HepG2 (cell line): ENCODE measurements around the gene PEAR1. TPM values are rescaled to one million over a fixed set of nuclear protein-coding genes. Genes with fewer than 3 reads are reported as not detected.

Experiments
- ATAC-seq: fragments of 200-7000 bp; cut with Tn5 transposase; 3 replicates; pipeline ENCODE4 v1.9.1; 2020; ENCODE audit warnings: mild to moderate bottlenecking, moderate library complexity
- BruUV-seq: library from RNA; stranded (reverse); fragments of 400-500 nt; replicated peaks from 2 replicates; lab custom pipeline; 2021; lab: Mats Ljungman, UMichigan
- CTCF ChIA-PET: fragments of 300-600 bp; formaldehyde crosslinking; extraction: SDS; loops from one replicate; lab custom pipeline; 2021; ENCODE audit warnings: low total read pairs, inconsistent platforms, low intra/inter-chr PET ratio; lab: Yijun Ruan, JAX
- POLR2A ChIA-PET: fragments of 350-600 bp; sonication (Branson Sonifier 250); formaldehyde crosslinking; loops from one replicate; lab custom pipeline; 2020; ENCODE audit warnings: antibody characterized with exemption, inconsistent platforms; lab: Yijun Ruan, JAX
- DNase-seq: peaks from one replicate; pipeline ENCODE4 v3.0.0-alpha.2; 2015; ENCODE audit warnings: low spot score
- FAIRE-seq: peaks from 3 replicates; lab custom pipeline; 2011; peaks lifted over from hg19 to GRCh38; lab: Jason Lieb, UNC
- H2AFZ ChIP-seq: one replicate; pipeline ENCODE4 v1.6.1; 2011; ENCODE audit warnings: low read length, inconsistent platforms
- H3K27ac ChIP-seq: fragments of 300-600 bp; 3 replicates; pipeline ENCODE4 v1.8.0; 2011; ENCODE audit warnings: mixed run types, mild to moderate bottlenecking, mixed read lengths, low read length, inconsistent platforms; ENCODE audit not compliant: insufficient read depth; ENCODE audit errors: extremely low read length
- H3K27me3 ChIP-seq, 2 experiments: fragments of 200-600 bp in 1 of 2; 2 replicates in 1 of 2; 3 replicates in 1 of 2; pipeline versions ENCODE4 v1.6.0 to v1.8.0; 2011; ENCODE audit warnings: low read length in 2 of 2, mild to moderate bottlenecking in 2 of 2, moderate library complexity in 2 of 2, inconsistent platforms in 1 of 2; ENCODE audit not compliant: insufficient read depth in 2 of 2, control insufficient read depth in 1 of 2
- H3K36me3 ChIP-seq, 2 experiments: fragments of 200-600 bp in 1 of 2; replicated peaks in 1 of 2; 2 replicates in 1 of 2; 3 replicates in 1 of 2; pipeline versions ENCODE4 v1.5.1 to v1.8.0; 2011; ENCODE audit warnings: low read length in 2 of 2, inconsistent platforms in 1 of 2; ENCODE audit not compliant: insufficient read depth in 2 of 2, control insufficient read depth in 1 of 2
- H3K4me1 ChIP-seq: 2 replicates; pipeline ENCODE4 v1.5.1; 2012; ENCODE audit warnings: low read length, inconsistent platforms; ENCODE audit not compliant: insufficient read depth
- H3K4me2 ChIP-seq: 2 replicates; pipeline ENCODE4 v1.6.0; 2011; ENCODE audit warnings: low read depth, low read length, inconsistent platforms
- H3K4me3 ChIP-seq, 3 experiments: fragments of 200-600 bp in 1 of 3; sonication (generic), shearing (Covaris generic) in 1 of 3; replicated peaks in 1 of 3; 2 replicates each; pipeline ENCODE4 v1.5.1; 2011 to 2016; ENCODE audit warnings: low read length in 3 of 3, inconsistent platforms in 2 of 3, low read depth in 2 of 3, mild to moderate bottlenecking in 2 of 3, control low read depth in 1 of 3, mixed read lengths in 1 of 3; ENCODE audit not compliant: insufficient read depth in 1 of 3
- H3K79me2 ChIP-seq: one replicate; pipeline ENCODE4 v1.6.1; 2011; ENCODE audit warnings: low read length, inconsistent platforms; ENCODE audit not compliant: insufficient read depth
- H3K9ac ChIP-seq: 2 replicates; pipeline ENCODE4 v1.6.0; 2011; ENCODE audit warnings: mild to moderate bottlenecking, low read depth, low read length, inconsistent platforms; ENCODE audit not compliant: insufficient read depth
- H3K9me3 ChIP-seq: 2 replicates; pipeline ENCODE4 v1.5.1; 2012; ENCODE audit warnings: mild to moderate bottlenecking, low read length
- H4K20me1 ChIP-seq: 2 replicates; pipeline ENCODE4 v1.6.0; 2011; ENCODE audit warnings: inconsistent platforms, mild to moderate bottlenecking, low read length, moderate library complexity; ENCODE audit not compliant: insufficient read depth
- FOSL2 ChIP-seq: sonication (generic); formaldehyde crosslinking; IDR thresholded peaks from 2 replicates; pipeline ENCODE4 v1.4.0; 2020; ENCODE audit warnings: missing genetic modification reagents
- LCORL ChIP-seq, 2 experiments: fragments of 450-650 bp in 1 of 2; sonication (generic) in 1 of 2; formaldehyde crosslinking in 1 of 2; IDR thresholded peaks; 2 replicates each; pipeline versions ENCODE4 v1.5.0 to v1.6.1; 2017 to 2020; ENCODE audit warnings: antibody characterized with exemption in 1 of 2, missing genetic modification reagents in 1 of 2
- NR2F1 ChIP-seq, 2 experiments: fragments of 450-650 bp in 1 of 2; formaldehyde crosslinking in 1 of 2; IDR thresholded peaks; 2 replicates each; pipeline versions ENCODE4 v1.5.0 to v1.6.1; 2016 to 2020; ENCODE audit warnings: mild to moderate bottlenecking in 1 of 2, missing compliant biosample characterization in 1 of 2, missing genetic modification reagents in 1 of 2, moderate library complexity in 1 of 2
- PREB ChIP-seq: sonication (generic); formaldehyde crosslinking; IDR thresholded peaks from 2 replicates; pipeline ENCODE4 v1.4.0; 2020; ENCODE audit warnings: missing genetic modification reagents
- RARA ChIP-seq: IDR thresholded peaks from 2 replicates; pipeline ENCODE4 v1.6.1; 2016; ENCODE audit warnings: missing genetic modification reagents, missing compliant biosample characterization
- WGBS: methylation state at CpG from one replicate; pipeline ENCODE4 v1.1.6; 2017; ENCODE audit warnings: low lambda C conversion rate; 5-methylcytosine and 5-hydroxymethylcytosine counted together
- in situ Hi-C: cut with HindIII; loops from 2 replicates; pipeline ENCODE4 v1.10.0; 2017; ENCODE audit warnings: low pct_unique_long_range_greater_than_20kb; ENCODE audit not compliant: extremely low pct_ligation_motif_present
- intact Hi-C: fragments of 100-400 bp; cut with micrococcal nuclease; formaldehyde crosslinking; loops from one replicate; pipeline ENCODE4 v1.10.0; 2022; ENCODE audit not compliant: unreplicated experiment
- polyA plus RNA-seq, 8 experiments: library from polyadenylated mRNA; depleted of rRNA in 3 of 8; stranded (reverse) in 7 of 8; unstranded in 1 of 8; fragments of >200 nt; fragmentation: Illumina TruSeq in 4 of 8; extraction: Trizol in 4 of 8; gene quantifications; 2 replicates each; pipeline versions ENCODE4 v1.2.1 to v1.2.3, GENCODE V29; 2011 to 2016; ENCODE audit warnings: low read depth in 4 of 8, missing spikeins in 1 of 8, mixed read lengths in 1 of 8; ENCODE audit not compliant: insufficient read depth in 1 of 8
- total RNA-seq, 5 experiments: library from RNA; depleted of rRNA; stranded (reverse); fragments of >200 nt; fragmentation: Illumina TruSeq; extraction: Trizol; gene quantifications; 2 replicates each; pipeline ENCODE4 v1.2.3, GENCODE V29; 2016; ENCODE audit warnings: low read depth in 1 of 5

Gene PEAR1
- total and polyA plus RNA-seq, 2 of the 13 experiments (the other 11 are each of a cell fraction or from before 2014, with no cell fraction given): 0.27 to 0.41 TPM

GRCh38 chr1:156895927-156896326, 2.4 kb downstream of the PEAR1 start (continued):
- no peak for TF ChIP-seq PREB

GRCh38 chr1:156896490-156897033, 3.0 kb downstream of the PEAR1 start:
- Histone ChIP-seq H3K4me3 (no peak overlapping the region), H3K4me2 (no peak overlapping the region), H3K27me3 (peaks cover 4 to 78% of the 10 kb centered on the region in 2 experiments), H3K27ac (no peak overlapping the region), H2AFZ (no peak overlapping the region), H3K9me3 (no peaks in the 10 kb centered on the region), H4K20me1 (no peaks in the 10 kb centered on the region), H3K4me1 (peaks cover 28% of the 10 kb centered on the region), H3K36me3 (no peaks in the 10 kb centered on the region), H3K79me2 (no peaks in the 10 kb centered on the region), H3K9ac (no peak overlapping the region)
- CTCF ChIA-PET: no interaction called here
- intact Hi-C loops (no loop called here), in situ Hi-C loops (no loop called here)
- WGBS: 47% methylated on average over 12 of the region's 16 CpGs
- DNase-seq (peak; percentile 53), FAIRE-seq (no peak), ATAC-seq (no peak)
- TF ChIP-seq NR2F1 (CRISPR knock-in tag; IDR thresholded peaks at IDR 0.05): 0 out of 4 replicates have a peak, but pooled peaks of 1 of the 2 experiments have one; percentile 37
- peak; percentile 20; the same call in 1 of the 2 replicates for TF ChIP-seq RARA
- TF ChIP-seq FOSL2 (CRISPR knock-in tag): peak; percentile 51; the same call in 1 of the 2 replicates
- TF ChIP-seq LCORL (IDR thresholded peaks at IDR 0.05): no peak
- TF ChIP-seq LCORL (CRISPR knock-in tag; IDR thresholded peaks at IDR 0.05): no peak
- POLR2A ChIA-PET: interaction anchor here (0.6 kb wide), 1 partner anchor 220 kb away, joined by 4 read pairs; the partner anchor contains the start of gene NES
- no TSS peak for BruUV-seq
